H1 (cell line): ENCODE results near the gene FBXO45. TPM values are rescaled to one million over a fixed set of nuclear protein-coding genes. Genes with fewer than 3 reads are reported as not detected.

ENCODE experiments used
- BCL11A ChIP-seq, 2 experiments: IDR thresholded peaks; one replicate each; pipeline ENCODE4 v1.6.1; 2011; ENCODE audit warnings: low read depth in 2 of 2, low read length in 2 of 2, mild to moderate bottlenecking in 2 of 2
- CREB1 ChIP-seq: IDR thresholded peaks from 2 replicates; pipeline ENCODE4 v1.6.1; 2012; ENCODE audit warnings: inconsistent platforms
- JUND ChIP-seq: IDR thresholded peaks from 2 replicates; pipeline ENCODE4 v1.6.1; 2011; ENCODE audit warnings: mild to moderate bottlenecking, improper control_type of control experiment, low read length
- polyA plus RNA-seq, 7 experiments: library from polyadenylated mRNA; depleted of rRNA in 3 of 7; stranded (reverse) in 5 of 7; unstranded in 2 of 7; fragments of >200 nt in 5 of 7; fragments of 200-250 nt in 2 of 7; gene quantifications; 1 replicate in 5 of 7; 2 replicates in 1 of 7; 4 replicates in 1 of 7; pipeline versions ENCODE4 v1.2.1 to v1.2.3, GENCODE V29; 2011 to 2013; ENCODE audit warnings: missing spikeins in 2 of 7, mixed read lengths in 2 of 7
- total RNA-seq: library from RNA; stranded (reverse); fragmentation: NEBNext Ultra II Directional; extraction: Animal tissue kit (Norgen Biotek cat#: 25700); gene quantifications from 2 replicates; pipeline ENCODE4 v1.2.1, GENCODE V29; 2021

The FBXO45 gene
- total and polyA plus RNA-seq, 2 of the 8 experiments (the other 6 are each of a cell fraction or from before 2014, with no cell fraction given), result 5.2 to 19.4 TPM

GRCh38 chr3:196629228-196629627 lies 60.8 kb downstream of the FBXO45 start (continued):
- TF ChIP-seq JUND (no peak), CREB1 (no peak), BCL11A (IDR thresholded peaks at IDR 0.05; ENCODE audit: low read depth in 2 of 2, low read length in 2 of 2) (no peak)
